Activated T-cell treated with anti-CD3 and anti-CD28 coated beads for 24 hours (primary cell): ENCODE data around the gene VPS37C.

Experiments used
- DNase-seq: peaks from one replicate; pipeline ENCODE4 v3.0.0-alpha.2; 2020; ENCODE audit warnings: low read depth

The VPS37C gene

GRCh38 chr11:61132646-61133045 lies 28.6 kb downstream of the VPS37C start:
- DNase-seq, result no peak

- no peak for DNase-seq
These were observed 29.1 kb downstream of the VPS37C start for GRCh38 chr11:61131998-61132555.

- no peak for DNase-seq
These were observed 29.6 kb downstream of the VPS37C start for GRCh38 chr11:61131586-61131985.

DNA sequence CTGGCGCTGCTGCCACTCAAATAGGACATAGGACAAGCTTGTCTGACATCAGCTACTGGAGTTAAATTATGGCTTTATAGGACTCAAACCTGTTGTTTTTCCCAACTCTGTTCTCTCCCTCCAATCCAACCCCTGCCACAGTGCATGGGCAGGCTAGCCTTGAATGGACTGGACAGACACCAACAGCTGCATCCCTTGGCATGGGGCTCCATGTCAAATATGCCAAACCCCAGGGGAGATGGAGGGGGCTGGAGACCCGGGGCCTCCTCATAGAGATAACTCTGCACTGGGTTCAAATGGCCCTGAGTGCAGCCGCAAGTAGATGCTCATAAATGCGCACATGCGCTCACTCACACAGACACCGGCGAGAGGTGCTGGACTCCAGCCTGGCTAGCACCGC lies 30.0 kb downstream of the VPS37C start:
- DNase-seq, result no peak

GRCh38 chr11:61129639-61130523 lies 31.3 kb downstream of the VPS37C start:
- peak; percentile 87 for DNase-seq

- no peak for DNase-seq
These were observed 32.1 kb downstream of the VPS37C start for GRCh38 chr11:61128947-61129638.

GRCh38 chr11:61127991-61128390 lies 33.2 kb downstream of the VPS37C start:
- DNase-seq, result no peak

GRCh38 chr11:61126256-61126655 lies 35.0 kb downstream of the VPS37C start:
- DNase-seq, result no peak

GRCh38 chr11:61125310-61125684 lies 35.9 kb downstream of the VPS37C start:
- DNase-seq, result no peak

DNA sequence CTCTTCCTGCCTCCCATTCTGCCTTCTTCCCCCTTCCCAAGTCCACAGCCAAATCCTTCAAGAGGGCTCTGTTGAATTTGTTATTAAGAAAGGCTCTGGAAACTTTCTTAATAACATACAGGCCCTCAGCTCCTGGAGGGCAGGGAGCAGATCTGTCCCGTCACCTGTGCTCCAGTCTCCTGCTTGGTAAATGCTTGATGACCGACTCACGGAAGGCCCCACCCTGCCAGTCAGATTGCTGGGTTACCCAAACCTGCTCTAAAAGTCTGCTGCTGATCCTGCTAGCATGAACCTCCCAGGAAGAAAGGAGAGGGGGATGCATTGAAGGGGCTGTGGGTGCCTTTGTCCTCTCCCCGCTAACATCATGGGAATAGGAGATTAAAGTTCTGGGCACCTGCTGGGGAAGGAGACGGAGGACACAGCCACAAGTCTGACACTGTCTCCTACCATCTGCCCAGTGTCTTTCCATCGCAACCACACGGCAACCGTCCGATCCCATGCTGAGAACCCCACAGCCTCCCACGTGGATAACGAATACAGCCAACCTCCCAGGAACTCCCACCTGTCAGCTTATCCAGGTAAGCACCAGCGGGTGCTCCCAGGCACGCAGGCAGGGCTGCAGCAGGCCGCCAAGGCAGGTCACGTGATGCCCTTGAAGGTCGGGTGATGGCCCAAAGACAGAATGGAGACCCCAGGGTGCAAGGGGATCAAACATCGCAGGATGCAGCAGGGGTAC lies 36.5 kb downstream of the VPS37C start:
- DNase-seq, result no peak

GRCh38 chr11:61123775-61124571 lies 37.3 kb downstream of the VPS37C start:
- no peak for DNase-seq

DNA sequence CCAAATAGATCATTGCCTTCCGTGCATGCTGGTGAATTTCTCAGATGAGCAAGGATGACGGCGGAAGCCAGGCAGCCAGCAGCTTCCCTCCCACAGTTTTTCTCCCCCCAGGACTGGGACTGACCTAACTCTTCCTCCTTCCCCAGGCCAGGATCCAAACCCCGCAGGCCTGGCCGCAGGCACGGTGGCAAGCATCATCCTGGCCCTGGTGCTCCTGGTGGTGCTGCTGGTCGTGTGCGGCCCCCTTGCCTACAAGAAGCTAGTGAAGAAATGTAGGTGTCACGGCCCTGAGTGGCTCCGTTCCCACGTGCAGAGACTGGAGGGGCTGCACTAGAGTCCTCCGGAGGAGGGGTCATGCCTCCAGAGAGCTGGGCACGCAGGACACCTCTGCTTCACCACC lies 38.5 kb downstream of the VPS37C start:
- DNase-seq, result no peak

DNA sequence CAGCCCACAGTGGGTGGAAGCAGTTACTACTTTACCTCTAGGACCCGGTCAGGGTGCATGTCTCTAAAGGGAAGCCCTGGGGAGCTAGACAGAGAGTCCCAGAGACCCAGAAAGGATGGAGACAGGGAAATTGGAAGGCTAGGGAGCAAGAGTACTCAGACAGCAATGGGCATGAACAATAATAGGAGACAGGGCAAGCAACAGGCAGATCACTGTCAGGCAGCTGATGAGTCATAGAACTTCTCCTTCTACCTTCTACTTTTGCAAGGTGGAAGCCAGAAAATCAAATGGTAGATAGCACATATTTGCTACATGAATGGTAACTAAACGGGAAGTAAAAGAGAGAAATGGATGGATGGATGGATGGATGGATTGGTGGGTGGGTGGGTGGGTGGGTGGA lies 39.3 kb downstream of the VPS37C start:
- no peak for DNase-seq

GRCh38 chr11:61121192-61121831 lies 39.9 kb downstream of the VPS37C start:
- no peak for DNase-seq

DNA sequence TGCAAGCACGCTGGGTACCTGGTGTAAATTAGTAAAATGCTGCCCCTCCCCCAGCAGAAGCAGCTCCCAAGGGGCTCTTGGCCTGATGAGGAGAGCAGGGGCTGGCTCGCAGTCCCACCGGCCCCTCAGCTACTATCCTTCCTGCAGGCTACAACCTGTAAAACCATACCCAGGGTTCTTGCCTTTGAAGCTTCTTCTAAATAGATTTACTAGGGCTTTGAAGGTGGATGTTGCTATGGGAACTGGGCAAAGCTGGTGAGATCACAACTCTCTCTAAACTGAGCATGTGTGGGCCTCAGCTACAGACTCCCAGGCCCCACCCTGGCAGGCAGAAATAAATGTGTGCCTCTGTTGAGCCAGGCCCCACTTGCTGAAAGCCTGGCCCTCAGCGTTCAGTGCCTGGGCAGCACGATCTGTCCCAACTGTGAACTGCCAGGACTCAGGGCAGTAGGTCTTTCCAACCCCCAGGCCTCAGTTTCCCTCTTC lies 40.5 kb downstream of the VPS37C start:
- no peak for DNase-seq

DNA sequence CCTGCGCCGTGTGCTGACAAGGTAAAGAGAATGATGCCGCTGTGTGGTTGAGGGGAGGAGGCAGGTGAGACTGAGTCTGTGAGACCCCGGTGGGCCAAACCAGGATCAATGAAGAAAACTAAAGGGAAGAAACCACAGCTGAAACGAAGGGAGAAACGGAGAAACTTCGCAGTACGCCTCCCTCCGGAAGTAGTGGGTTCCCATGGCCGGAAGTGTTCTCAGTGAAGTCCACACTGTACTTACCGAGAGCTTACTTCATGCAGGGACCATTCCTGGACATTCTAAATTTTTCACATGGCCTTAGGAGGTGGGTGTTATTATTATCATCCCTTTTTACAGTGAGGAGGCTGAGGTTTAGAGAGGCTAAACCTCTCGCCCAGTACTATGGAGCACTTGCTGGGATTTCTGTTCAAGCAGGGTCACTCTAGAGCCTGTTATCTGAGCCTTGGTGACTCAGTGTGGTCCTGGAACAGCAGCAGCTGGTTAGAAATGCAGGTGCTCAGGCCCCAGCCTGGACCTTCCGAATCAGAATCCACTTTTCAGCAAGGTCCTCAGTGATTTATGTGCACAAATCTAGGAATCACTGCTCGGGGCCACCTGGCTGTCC lies 41.0 kb downstream of the VPS37C start:
- no peak for DNase-seq

DNA sequence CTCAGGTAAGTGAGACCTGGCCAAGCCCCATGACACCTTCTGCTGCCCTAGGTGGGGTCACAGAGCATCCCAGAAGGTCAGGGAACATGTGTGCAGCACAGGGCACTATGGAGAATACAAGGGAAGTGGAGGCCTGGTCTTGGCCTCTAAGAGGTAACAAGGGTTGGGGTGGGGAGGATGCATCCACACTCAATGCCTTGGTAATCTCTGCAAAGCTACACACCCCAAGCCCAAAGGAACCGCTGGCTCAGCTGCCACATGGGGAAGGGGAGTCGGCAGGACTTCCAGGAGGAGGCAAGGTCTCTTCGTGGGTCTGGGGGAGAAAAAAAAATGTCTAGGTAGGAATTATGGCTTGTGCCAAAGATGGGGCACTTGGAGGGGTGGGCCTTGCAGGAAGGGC lies 41.7 kb downstream of the VPS37C start:
- no peak for DNase-seq

DNA sequence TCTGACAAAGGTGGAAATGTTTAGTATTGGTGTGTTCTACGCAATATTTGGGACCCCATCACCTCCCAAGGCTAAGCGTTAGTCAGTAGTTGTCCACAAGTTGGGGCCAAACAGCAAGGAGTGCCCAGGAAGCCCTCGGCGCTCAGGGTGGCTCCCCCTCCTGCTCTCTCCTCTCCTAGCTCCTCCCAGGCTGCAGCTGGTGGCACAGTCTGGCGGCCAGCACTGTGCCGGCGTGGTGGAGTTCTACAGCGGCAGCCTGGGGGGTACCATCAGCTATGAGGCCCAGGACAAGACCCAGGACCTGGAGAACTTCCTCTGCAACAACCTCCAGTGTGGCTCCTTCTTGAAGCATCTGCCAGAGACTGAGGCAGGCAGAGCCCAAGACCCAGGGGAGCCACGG lies 42.2 kb downstream of the VPS37C start:
- no peak for DNase-seq

DNA sequence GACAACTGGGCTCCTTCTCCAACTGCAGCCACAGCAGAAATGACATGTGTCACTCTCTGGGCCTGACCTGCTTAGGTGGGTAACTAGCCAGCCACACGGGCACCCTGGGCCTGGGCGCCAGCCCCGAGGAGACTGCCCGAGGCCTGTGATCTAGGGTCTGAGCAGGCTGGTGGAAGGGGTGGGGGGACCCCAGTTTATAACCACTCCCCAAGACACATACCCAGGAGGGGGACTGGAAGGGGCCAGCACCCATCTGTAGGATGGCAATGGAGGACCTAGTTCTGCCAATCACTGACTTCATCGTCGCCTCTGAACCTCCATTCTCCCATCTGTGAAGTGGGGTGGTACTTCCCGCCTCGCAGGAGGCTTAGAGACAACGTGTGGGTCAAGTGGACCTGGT lies 42.8 kb downstream of the VPS37C start:
- DNase-seq, result no peak

- DNase-seq, result no peak
These were observed 43.2 kb downstream of the VPS37C start for GRCh38 chr11:61118004-61118403.

DNA sequence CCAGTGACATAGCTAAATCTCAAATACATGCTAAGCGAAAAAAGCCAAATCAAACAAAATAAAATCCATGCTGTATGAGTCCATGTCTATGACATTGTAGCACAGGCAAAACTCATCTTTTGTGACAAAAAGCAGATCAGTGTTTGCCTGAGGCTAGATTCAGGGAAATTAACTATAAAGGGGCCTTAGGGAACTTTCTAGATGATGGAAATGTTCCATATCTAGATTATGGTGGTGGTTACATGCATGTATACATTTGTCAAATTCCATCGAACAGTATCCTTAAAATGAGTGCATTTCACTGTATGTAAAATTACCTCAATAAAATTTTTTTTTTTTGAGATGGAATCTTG lies 44.1 kb downstream of the VPS37C start:
- DNase-seq, result no peak
